Psoas muscle (tissue), 8 donors: ENCODE results near the gene ATG16L2. TPM values are rescaled to one million over a fixed set of nuclear protein-coding genes. Genes with fewer than 3 reads are reported as not detected.

Experiments used
- ATAC-seq, 4 donors: fragments of 200-7000 bp; cut with Tn5 transposase; one replicate each; pipeline ENCODE4 v1.9.1; 2020; ENCODE audit warnings: moderate library complexity in 3 of 4, mild to moderate bottlenecking in 2 of 4
- DNase-seq, 2 donors: peaks; one replicate each; pipeline ENCODE4 v3.0.0-alpha.2; 2020
- H3K27ac ChIP-seq: fragments of 200-600 bp; one replicate; pipeline ENCODE4 v1.8.0; 2022
- H3K27me3 ChIP-seq, 3 donors: fragments of 200-600 bp in 1 of 3; one replicate each; pipeline versions ENCODE4 v1.6.1 to v1.8.0; 2013 to 2022; ENCODE audit warnings: low read length in 2 of 3, mild to moderate bottlenecking in 2 of 3, moderate library complexity in 1 of 3; ENCODE audit not compliant: insufficient read depth in 3 of 3
- H3K36me3 ChIP-seq, 2 donors: fragments of 200-600 bp in 1 of 2; one replicate each; pipeline versions ENCODE4 v1.6.1 to v1.8.0; 2013 to 2022; ENCODE audit warnings: low read depth in 1 of 2, mild to moderate bottlenecking in 1 of 2, moderate library complexity in 1 of 2; ENCODE audit not compliant: insufficient read depth in 1 of 2
- H3K4me1 ChIP-seq: fragments of 200-600 bp; one replicate; pipeline ENCODE4 v1.8.0; 2022
- H3K4me3 ChIP-seq: fragments of 200-600 bp; one replicate; pipeline ENCODE4 v1.8.0; 2022; ENCODE audit warnings: mild to moderate bottlenecking
- H3K9me3 ChIP-seq: fragments of 200-600 bp; one replicate; pipeline ENCODE4 v1.8.0; 2022
- WGBS, 3 donors: extraction: QIAGEN DNeasy Blood & Tissue Kit; methylation state at CpG; one replicate each; pipeline versions ENCODE4 v1.1.6 to v1.1.7; 2013; 5-methylcytosine and 5-hydroxymethylcytosine counted together
- intact Hi-C, 2 donors: fragments of 100-400 bp; cut with DNase I; formaldehyde crosslinking; loops; one replicate each; pipeline versions ENCODE4 v1.11.0 to v1.14.2; 2022
- polyA plus RNA-seq, 3 donors: library from polyadenylated mRNA; stranded (reverse); fragments of 200-250 nt; gene quantifications; one replicate each; pipeline ENCODE4 v1.2.3, GENCODE V29; 2013
- total RNA-seq, 4 donors: library from RNA; stranded (reverse); fragmentation: NEBNext Ultra II Directional in 2 of 4; extraction: Animal tissue kit (Norgen Biotek cat#: 25700) in 2 of 4; gene quantifications; one replicate each; pipeline versions ENCODE4 v1.2.1 to v1.2.4, GENCODE V29; 2021 to 2023
- TF ChIP-seq, protein P1 (sequence below): fragments of 200-600 bp; IDR thresholded peaks from one replicate; pipeline ENCODE4 v1.8.0; 2022; ENCODE audit warnings: antibody characterized with exemption
- donor health status: healthy with polysubstance abuse.
- donor health status: DM: no; HTN: no; CAD: no; lungs with moderate emphysema.
- donor health status: Bipolar disorder and iron deficiency.
- donor health status: healthy.
- donor health status: DM: yes; HTN: yes; CAD: no.
- donor health status: DM: no; HTN: no; CAD: no.
- donor health status: DM: no; HTN: no; CAD: no.
- donor health status: DM: yes; HTN: yes; CAD: no.

The ATG16L2 gene
- total and polyA plus RNA-seq, 7 donors = 3.9 to 9.6 (median 4.9) TPM

DNA sequence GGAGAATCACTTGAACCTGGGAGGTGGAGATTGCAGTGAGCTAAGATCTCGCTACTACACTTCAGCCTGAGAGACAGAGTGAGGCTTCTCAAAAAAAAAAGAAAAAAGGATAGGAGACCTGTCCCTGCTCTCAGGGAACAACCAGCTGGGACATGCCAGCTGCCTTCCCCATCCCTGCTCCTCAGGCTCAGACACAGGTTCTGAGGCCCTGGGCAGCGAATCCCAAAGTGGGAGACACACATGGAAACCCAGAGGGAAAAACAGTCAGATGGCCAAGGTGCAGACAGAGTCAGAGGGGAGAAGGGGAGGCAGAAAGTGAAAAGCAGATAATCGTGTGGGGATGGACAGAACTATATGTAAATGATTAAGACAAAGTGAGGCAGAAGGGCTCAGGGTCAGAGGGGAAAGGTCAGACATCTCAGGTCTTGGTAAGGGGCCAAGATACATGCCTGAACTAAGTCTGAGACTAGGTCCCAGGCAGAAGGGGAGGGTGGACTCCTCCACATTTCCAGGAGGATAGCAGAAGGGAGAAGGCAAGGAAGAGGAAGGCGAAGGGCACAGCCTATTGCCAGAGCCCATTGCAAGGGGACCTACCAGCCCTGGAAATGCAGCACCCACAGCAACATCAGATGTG, 34.6 kb upstream of the ATG16L2 start:
- ATAC-seq (no peak), DNase-seq (no peak)
- intact Hi-C loops = no loop called here
- Histone ChIP-seq H3K36me3 (no peaks in the 10 kb centered on the region), H3K4me3 (no peak overlapping the region), H3K27me3 (no peaks in the 10 kb centered on the region), H3K4me1 (peaks cover 29% of the 10 kb centered on the region), H3K27ac (no peak overlapping the region), H3K9me3 (no peaks in the 10 kb centered on the region)
- TF ChIP-seq, protein P1, sequence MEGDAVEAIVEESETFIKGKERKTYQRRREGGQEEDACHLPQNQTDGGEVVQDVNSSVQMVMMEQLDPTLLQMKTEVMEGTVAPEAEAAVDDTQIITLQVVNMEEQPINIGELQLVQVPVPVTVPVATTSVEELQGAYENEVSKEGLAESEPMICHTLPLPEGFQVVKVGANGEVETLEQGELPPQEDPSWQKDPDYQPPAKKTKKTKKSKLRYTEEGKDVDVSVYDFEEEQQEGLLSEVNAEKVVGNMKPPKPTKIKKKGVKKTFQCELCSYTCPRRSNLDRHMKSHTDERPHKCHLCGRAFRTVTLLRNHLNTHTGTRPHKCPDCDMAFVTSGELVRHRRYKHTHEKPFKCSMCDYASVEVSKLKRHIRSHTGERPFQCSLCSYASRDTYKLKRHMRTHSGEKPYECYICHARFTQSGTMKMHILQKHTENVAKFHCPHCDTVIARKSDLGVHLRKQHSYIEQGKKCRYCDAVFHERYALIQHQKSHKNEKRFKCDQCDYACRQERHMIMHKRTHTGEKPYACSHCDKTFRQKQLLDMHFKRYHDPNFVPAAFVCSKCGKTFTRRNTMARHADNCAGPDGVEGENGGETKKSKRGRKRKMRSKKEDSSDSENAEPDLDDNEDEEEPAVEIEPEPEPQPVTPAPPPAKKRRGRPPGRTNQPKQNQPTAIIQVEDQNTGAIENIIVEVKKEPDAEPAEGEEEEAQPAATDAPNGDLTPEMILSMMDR = no peak
- 88 to 92% (median 91%) methylated on average over 4 of the region's 4 CpGs for WGBS, 3 donors

DNA sequence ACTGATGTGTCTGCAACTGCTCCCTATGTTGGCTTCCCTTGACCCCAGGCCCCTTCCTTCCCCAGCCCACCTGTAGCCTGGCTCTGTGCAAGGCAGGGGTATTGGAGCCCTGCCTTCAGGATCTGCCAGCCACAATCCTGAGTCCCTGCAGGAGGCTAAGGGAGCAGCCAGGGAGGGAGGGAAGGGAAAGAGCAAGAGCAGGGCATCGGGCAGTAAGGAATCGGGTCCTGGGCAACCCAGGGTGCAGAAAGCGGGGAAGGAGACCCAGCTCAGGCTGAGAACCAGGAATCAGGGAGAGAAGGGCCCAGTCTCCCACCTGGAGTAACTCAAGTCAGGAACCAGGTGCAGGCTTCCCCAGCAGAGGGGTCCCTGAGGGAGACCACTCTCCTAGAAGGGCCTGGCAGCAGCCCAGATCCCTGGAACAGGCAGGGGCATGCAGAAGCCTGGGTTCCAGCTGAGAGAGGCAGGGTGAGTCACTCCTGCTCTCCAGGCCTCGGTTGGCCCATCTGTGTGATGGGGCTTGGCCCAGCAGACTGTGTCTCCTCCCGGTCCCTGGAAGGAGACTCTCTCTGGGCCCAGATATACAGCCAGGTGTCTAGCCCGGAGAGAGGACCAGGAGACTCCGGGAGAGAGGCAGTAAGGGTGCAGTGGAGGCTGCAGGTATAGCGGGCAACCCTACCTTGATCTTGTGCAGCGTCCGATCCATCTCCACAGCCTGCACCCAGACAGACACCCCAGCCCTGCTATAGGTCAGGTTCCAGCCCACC, 33.7 kb upstream of the ATG16L2 start:
- Histone ChIP-seq H3K9me3 (no peaks in the 10 kb centered on the region), H3K4me1 (peaks cover 29% of the 10 kb centered on the region), H3K36me3 (no peaks in the 10 kb centered on the region), H3K4me3 (peak overlapping the region; percentile 75), H3K27me3 (no peaks in the 10 kb centered on the region), H3K27ac (no peak overlapping the region)
- DNase-seq (no peak), ATAC-seq (peak in 3 of 4 donors; percentile 1 to 14 (median 2))
- 86 to 91% (median 87%) methylated on average over 10 of the region's 10 CpGs for WGBS, 3 donors
- TF ChIP-seq, protein P1 = no peak
- intact Hi-C loops = no loop called here

DNA sequence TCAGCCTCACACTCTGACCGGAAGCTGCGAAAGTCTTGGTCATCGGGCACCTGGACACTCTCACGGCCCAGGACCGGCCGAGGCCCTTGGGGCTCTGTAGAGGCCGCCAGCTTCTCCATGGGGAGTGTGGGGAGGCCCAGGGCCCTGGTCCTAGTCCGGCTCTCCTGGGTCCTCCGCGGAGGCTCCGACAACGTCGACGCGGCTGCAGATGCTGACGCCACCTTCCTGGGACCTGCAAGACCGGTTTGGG, 33.2 kb upstream of the ATG16L2 start:
- Histone ChIP-seq H3K4me3 (peak overlapping the region; percentile 75), H3K27me3 (no peaks in the 10 kb centered on the region), H3K9me3 (no peaks in the 10 kb centered on the region), H3K36me3 (no peaks in the 10 kb centered on the region), H3K27ac (no peak overlapping the region), H3K4me1 (peaks cover 29% of the 10 kb centered on the region)
- DNase-seq = no peak
- intact Hi-C loops = no loop called here
- TF ChIP-seq, protein P1 = no peak
- 22 to 40% (median 26%) methylated on average over 13 to 17 of the region's 17 CpGs for WGBS, 3 donors
- peak; percentile 9 to 34 (median 16) for ATAC-seq

DNA sequence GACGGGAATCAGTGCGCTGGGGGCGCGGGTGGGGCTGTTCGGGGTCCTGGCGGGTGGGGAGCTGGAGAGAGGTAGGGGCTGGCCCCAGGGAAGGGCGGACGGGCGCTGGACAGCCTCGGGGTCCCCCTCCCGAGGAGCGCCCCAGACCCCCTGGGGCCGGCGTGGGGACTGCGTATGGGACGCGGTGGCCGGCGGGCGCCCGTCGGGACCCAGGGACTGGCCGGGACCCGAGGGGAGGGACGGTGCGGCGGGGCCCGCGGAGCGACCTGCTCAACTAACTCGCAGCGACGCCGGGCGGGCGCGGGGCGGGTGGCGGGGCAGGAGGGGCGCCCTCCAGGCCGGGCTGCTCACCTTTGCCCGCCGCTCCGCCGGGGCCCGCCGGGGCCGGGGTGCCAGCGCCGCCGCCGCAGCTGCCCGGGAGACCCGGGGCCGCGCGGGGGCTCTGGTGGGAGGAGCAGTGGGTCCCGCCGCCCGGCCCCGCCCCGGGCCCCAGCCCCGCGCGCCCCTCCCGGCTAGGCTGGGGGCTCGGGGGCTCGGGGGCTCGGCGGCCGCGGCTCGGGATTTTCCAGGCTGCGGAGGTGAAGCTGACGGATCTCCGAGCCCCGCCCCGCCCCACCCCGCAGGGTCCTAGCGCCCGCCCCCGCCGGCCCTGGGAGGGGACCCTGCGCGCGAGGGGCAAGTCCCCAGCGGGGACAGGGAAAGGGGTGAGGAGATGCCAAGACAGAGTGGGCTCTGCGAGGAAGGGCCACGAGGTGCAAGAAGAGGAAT, 32.7 kb upstream of the ATG16L2 start:
- peak; percentile 25 to 64 (median 43) for ATAC-seq
- WGBS, 3 donors = 2 to 4% (median 2%) methylated on average over 34 to 85 of the region's 89 CpGs
- Histone ChIP-seq H3K36me3 (no peaks in the 10 kb centered on the region), H3K9me3 (no peaks in the 10 kb centered on the region), H3K4me1 (peaks cover 29% of the 10 kb centered on the region), H3K27ac (no peak overlapping the region), H3K4me3 (peak overlapping the region; percentile 75), H3K27me3 (no peaks in the 10 kb centered on the region)
- peak; percentile 51 to 67 for DNase-seq
- intact Hi-C loops = no loop called here
- TF ChIP-seq, protein P1 = no peak
